Hematopoietic multipotent progenitor cell treated with erythropoietin and hydrocortisone succinate and interleukin-3 and kit ligand, for 15 days (in vitro differentiated cells): ENCODE measurements around the gene DRAM1.
"Not testable (repeated sequence)": the region's sequence is repeated elsewhere in the genome, so short reads cannot be mapped to it uniquely, and the experiment has no call there.

Source experiments
- DNase-seq: peaks from one replicate; pipeline ENCODE4 v3.0.0-alpha.2; 2015; ENCODE audit warnings: low spot score

Gene DRAM1

GRCh38 chr12:101859664-101860607 lies 17.4 kb upstream of the DRAM1 start:
- no peak for DNase-seq

- not testable (repeated sequence) for DNase-seq
Measured at GRCh38 chr12:101861688-101862087, 15.7 kb upstream of the DRAM1 start.

DNA sequence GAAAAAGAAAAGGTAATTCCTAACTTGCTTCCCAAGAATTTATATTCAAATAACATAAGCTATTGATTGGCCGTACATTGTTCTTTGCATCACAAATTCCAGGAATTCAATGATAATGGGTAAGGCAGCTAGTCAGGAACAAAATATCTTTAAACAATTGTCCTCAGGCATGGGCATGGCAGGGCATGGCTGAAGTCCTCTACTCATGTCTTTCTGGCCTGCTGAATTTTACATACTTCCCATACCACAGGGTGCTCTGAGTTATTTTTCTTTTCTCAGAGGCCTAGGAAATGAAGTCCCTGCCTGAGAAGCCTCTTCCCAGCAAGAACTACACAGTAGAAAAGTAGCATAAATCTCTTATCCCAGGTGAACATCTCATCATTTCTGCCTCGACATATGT lies 15.1 kb upstream of the DRAM1 start:
- no peak for DNase-seq

DNA sequence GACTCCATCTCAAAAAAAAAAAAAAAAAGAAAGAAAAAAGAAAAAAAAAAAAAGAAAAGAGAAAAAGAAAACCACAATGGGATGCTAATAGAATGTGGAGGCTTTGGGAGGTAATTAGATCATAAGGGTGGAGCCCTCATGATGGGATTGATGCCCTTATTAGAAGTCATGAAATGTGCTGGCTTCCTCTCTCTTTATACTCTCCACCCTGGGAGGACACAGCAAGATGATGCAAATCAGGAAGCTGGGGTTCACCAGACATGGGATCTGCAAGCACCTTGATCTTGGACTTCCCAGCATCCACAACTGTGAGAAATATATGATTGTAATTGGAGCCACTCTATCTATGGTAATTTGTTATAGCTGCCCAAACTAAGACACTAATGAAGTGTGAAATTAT lies 13.4 kb upstream of the DRAM1 start:
- no peak for DNase-seq

GRCh38 chr12:101866615-101867373 lies 10.6 kb upstream of the DRAM1 start:
- no peak for DNase-seq

- DNase-seq, result not testable (repeated sequence)
Measured at GRCh38 chr12:101867619-101868018, 9.8 kb upstream of the DRAM1 start.

GRCh38 chr12:101870925-101871324 lies 6.5 kb upstream of the DRAM1 start:
- no peak for DNase-seq

DNA sequence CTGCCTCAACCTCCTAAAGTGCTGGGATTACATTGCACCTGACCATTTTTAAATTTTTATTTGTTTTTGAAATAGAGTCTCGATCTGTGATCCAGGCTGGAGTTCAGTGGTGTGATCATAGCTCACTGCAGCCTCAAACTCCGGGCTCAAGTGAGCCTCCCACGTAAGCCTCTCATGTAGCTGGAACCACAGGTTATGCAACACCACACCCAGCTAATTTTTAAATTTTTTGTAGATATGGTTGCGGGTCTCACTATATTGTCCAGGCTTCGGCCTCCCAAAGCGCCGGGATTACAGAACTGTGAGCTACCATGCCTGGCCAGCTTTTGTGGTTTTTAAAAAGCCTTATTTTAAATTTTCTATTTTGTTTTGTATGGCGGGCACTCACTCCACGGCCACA lies 2.2 kb upstream of the DRAM1 start:
- DNase-seq, result no peak

- DNase-seq, result no peak
Measured at GRCh38 chr12:101876322-101876860, 989 bp upstream of the DRAM1 start.

DNA sequence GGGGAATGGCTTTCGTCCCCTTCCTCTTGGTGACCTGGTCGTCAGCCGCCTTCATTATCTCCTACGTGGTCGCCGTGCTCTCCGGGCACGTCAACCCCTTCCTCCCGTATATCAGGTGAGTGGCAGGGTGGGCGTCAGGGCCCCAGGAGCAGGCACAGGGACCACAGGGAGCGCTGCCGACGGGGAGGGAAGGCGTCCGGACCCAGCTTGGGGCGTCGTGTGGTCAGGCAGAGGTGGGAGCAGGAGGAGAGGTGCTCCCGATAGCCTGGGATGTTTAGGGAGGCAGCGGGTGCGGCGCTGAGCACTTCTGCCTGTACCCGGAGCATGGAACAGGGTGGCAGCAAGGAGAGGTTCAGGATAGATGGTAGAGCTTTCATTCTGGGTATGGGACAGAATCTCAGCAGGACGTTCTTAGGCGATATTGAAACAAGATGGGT lies 444 bp downstream of the DRAM1 start:
- DNase-seq, result peak; percentile 17

DNA sequence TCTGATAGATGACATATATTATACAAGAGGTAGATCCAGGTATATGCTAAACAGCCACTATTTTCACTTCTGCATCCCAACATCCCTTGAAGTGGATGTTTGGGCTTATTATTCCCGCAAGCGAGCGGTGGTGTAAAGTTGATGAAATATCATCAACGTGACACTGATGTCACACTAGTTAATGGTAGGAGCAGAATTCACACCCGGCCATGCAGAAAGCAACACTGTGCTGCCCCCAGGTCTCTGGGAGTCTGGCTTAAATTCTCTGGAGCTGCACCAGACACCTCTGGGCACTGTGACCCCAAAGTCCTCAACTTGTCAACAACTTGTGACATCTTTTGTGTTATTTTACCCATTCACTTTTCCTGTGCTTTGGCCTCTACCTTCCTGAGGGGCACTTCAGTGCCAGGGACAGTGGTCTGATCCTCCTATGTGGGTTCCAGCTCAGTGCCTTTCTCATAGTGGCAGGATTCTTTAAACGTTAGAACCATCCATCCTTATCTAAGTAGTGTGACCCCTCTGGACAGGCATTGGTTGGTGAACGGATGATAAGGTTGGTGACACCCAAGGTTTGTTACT lies 952 bp downstream of the DRAM1 start:
- peak; percentile 55 for DNase-seq

- no peak for DNase-seq
Measured at GRCh38 chr12:101880769-101881168, 3.4 kb downstream of the DRAM1 start.

GRCh38 chr12:101881228-101881627 lies 3.8 kb downstream of the DRAM1 start:
- no peak for DNase-seq

DNA sequence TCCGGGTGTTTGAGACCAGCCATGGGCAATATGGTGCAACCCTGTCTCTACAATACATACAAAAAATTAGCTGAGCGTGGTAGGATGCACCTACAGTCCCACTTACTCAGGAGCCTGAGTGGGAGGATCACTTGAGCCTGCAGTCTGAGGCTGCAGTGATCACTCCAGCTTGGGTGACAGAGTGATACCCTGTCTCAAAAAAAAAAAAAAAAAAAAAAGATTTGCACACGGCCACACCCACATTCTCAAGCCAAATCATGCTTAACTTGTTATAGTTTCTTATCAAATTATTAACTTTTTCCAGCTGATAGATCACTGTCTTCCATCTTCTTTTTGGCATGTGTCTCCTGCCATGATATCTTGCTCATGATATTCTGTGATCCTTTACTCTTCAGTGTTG lies 6.8 kb downstream of the DRAM1 start:
- DNase-seq, result no peak

DNA sequence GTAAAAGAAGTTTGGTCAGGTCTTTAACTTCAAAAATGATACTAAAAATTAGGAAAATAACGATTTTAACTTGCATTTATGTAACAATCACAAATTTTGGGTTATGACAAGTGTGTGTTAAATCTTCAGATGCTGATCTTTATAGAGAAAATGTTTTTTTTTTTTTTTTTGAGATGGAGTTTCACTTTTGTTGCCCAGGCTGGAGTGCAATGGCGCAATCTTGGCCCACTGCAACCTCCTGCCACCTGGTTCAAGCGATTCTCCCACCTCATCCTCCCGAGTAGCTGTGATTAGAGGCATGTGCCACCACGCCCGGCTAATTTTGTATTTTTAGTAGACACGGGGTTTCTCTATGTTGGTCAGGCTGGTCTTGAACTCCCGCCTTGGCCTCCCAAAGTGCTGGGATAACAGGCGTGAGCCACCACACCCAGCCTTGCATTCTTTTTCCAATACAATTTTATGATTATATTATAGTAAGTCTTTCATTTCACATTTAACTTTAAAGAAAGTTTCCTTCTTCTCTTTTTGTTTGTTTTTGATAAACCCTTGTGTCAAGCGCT lies 7.5 kb downstream of the DRAM1 start:
- not testable (repeated sequence) for DNase-seq

DNA sequence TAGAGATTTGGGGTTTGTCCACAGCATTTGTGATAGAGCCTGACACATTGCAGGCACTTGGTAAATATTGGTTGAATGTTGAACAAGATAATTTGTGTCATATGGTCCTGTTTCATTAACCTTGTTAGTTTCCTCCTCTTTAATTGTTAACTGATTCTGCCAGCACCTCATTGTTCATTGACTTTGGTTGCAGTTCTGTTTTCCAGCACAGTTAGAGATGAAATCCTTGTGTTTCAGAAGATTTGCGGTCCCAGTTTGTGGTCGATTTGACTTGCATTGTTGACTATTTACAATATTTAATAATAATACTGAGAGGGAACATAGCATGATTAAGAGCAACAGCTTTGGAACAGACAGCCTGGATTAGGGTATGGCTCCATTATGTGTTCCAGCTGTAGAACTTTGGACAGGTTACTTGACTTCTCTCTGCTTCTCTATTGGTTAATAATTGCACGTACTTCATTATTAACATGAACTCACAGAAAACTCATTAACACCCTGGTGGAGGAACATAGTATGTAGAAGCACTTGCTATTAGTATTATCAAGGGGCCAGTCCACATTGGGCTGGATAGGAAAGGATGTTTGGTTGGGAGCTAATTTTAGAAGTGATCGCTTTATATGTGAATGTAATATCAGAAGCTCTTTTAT lies 8.7 kb downstream of the DRAM1 start:
- no peak for DNase-seq

- DNase-seq, result no peak
Measured at GRCh38 chr12:101889211-101889752, 11.9 kb downstream of the DRAM1 start.

DNA sequence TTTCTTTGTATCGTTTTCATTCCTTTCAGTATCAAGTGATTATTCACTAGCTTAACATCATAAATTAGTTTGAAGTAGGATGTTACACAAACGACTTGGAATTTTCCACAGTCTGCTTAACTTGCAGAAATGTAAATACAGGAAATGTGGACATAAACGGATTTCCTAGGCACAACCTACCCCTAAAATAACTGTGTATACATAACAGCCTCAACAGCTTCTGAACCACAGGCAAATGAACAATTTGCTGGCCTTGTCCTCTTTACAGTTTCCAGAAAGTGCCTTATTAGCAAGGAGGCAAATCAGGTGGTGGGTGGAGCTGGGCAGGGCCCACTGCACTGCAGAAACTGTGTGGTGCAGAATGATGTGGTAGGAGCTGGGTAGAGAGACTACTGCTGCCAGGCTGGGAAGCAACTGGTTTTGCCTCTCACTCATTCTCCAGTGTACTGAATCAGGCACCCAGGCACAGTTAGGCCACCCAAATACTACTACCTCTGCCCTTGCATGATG lies 14.1 kb downstream of the DRAM1 start:
- DNase-seq, result peak; percentile 20

GRCh38 chr12:101892794-101893193 lies 15.4 kb downstream of the DRAM1 start:
- no peak for DNase-seq

DNA sequence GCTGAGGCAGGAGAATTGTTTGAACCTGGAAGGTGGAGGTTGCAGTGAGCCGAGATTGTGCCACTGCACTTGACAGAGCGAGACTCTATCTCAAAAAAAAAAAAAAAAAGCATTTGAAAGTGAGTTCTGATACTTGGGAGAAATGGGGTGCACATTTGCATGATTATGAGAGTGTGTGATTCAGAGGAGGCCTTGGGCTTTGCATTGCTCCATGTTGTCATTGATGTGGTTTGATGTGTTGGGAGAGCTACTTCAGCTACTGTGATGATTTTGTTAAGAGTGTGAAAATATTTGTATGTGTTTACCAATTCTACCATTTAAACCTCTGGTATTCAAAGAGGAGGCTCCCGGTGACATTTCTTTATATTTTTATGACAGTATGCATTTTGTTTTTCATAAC lies 24.4 kb downstream of the DRAM1 start:
- no peak for DNase-seq

- no peak for DNase-seq
Measured at GRCh38 chr12:101902641-101903040, 25.3 kb downstream of the DRAM1 start.
